Measurements from ENCODE around the gene CDH15.
A peak's percentile ranks its signal among the peaks of the same experiment; 100 is the strongest.

The CDH15 gene

GRCh38 chr16:89167425-89167941 lies 4.1 kb upstream of the CDH15 start:
- peak; percentile 34 for DNase-seq
- no peaks in the 10 kb centered on the region for H3K27me3 ChIP-seq (replicated peaks; ENCODE audit: insufficient read depth, low read length)
- H3K9me2 ChIP-seq (replicated peaks; ENCODE audit: insufficient read depth, low read length) = no peaks in the 10 kb centered on the region
- H3K4me2 ChIP-seq (ENCODE audit: low read depth, low read length) = peak overlapping the region; percentile 52; the same call in 1 of the 2 replicates
- no peaks in the 10 kb centered on the region for H3F3A ChIP-seq (ENCODE audit: insufficient read depth, low read length)
- TF ChIP-seq CTCF (IDR thresholded peaks at IDR 0.05; ENCODE audit: low read length) (peak; percentile 59), EZH2 (optimal IDR thresholded peaks at IDR 0.05; ENCODE audit: low read depth, low read length) (no peak)
- H3K79me2 ChIP-seq (ENCODE audit: low read length) = no peaks in the 10 kb centered on the region
- no peak overlapping the region for H3K9ac ChIP-seq (ENCODE audit: low read length)
- H3K4me3 ChIP-seq (ENCODE audit: low read length) = no peak overlapping the region
- H3K36me3 ChIP-seq (replicated peaks; ENCODE audit: insufficient read depth, low read length) = no peaks in the 10 kb centered on the region
- H3K9me3 ChIP-seq (replicated peaks; ENCODE audit: insufficient read depth, low read length) = no peaks in the 10 kb centered on the region
- no peak overlapping the region for H2AFZ ChIP-seq (ENCODE audit: low read length)
- no peaks in the 10 kb centered on the region for H3K4me1 ChIP-seq (ENCODE audit: low read length)
- no peak overlapping the region for H3K27ac ChIP-seq (ENCODE audit: low read length)
- no peaks in the 10 kb centered on the region for H4K20me1 ChIP-seq (ENCODE audit: insufficient read depth, low read length)

GRCh38 chr16:89168381-89169189 lies 3.0 kb upstream of the CDH15 start:
- no peak for DNase-seq
- no peaks in the 10 kb centered on the region for H3K79me2 ChIP-seq (ENCODE audit: low read length)
- H3K9me2 ChIP-seq (replicated peaks; ENCODE audit: insufficient read depth, low read length) = no peaks in the 10 kb centered on the region
- H4K20me1 ChIP-seq (ENCODE audit: insufficient read depth, low read length) = no peaks in the 10 kb centered on the region
- no peak overlapping the region for H3K4me3 ChIP-seq (ENCODE audit: low read length)
- H3K4me1 ChIP-seq (ENCODE audit: low read length) = no peaks in the 10 kb centered on the region
- no peak overlapping the region for H3K27ac ChIP-seq (ENCODE audit: low read length)
- no peak overlapping the region for H3K4me2 ChIP-seq (ENCODE audit: low read depth, low read length)
- H3K9ac ChIP-seq (ENCODE audit: low read length) = no peak overlapping the region
- H3K9me3 ChIP-seq (replicated peaks; ENCODE audit: insufficient read depth, low read length) = no peaks in the 10 kb centered on the region
- 0 out of 2 replicates have a peak, but pooled peaks cover 2% of the 10 kb centered on the region for H3K27me3 ChIP-seq (replicated peaks; ENCODE audit: insufficient read depth, low read length)
- no peaks in the 10 kb centered on the region for H3K36me3 ChIP-seq (replicated peaks; ENCODE audit: insufficient read depth, low read length)
- H2AFZ ChIP-seq (ENCODE audit: low read length) = no peak overlapping the region
- TF ChIP-seq EZH2 (optimal IDR thresholded peaks at IDR 0.05; ENCODE audit: low read depth, low read length) (no peak), CTCF (IDR thresholded peaks at IDR 0.05; ENCODE audit: low read length) (no peak), EZH2phosphoT487 (IDR thresholded peaks at IDR 0.05; ENCODE audit: low read length) (no peak)
- H3F3A ChIP-seq (ENCODE audit: insufficient read depth, low read length) = no peaks in the 10 kb centered on the region

GRCh38 chr16:89169778-89170177 lies 1.8 kb upstream of the CDH15 start:
- no peak overlapping the region for H3K9ac ChIP-seq (ENCODE audit: low read length)
- H3K4me2 ChIP-seq (ENCODE audit: low read depth, low read length) = no peak overlapping the region
- H3K36me3 ChIP-seq (replicated peaks; ENCODE audit: insufficient read depth, low read length) = no peaks in the 10 kb centered on the region
- H4K20me1 ChIP-seq (ENCODE audit: insufficient read depth, low read length) = no peaks in the 10 kb centered on the region
- no peaks in the 10 kb centered on the region for H3K79me2 ChIP-seq (ENCODE audit: low read length)
- H3K4me1 ChIP-seq (ENCODE audit: low read length) = no peaks in the 10 kb centered on the region
- no peak overlapping the region for H3K4me3 ChIP-seq (ENCODE audit: low read length)
- H3K27ac ChIP-seq (ENCODE audit: low read length) = no peak overlapping the region
- H3K9me3 ChIP-seq (replicated peaks; ENCODE audit: insufficient read depth, low read length) = no peaks in the 10 kb centered on the region
- H3K9me2 ChIP-seq (replicated peaks; ENCODE audit: insufficient read depth, low read length) = no peaks in the 10 kb centered on the region
- H3K27me3 ChIP-seq (replicated peaks; ENCODE audit: insufficient read depth, low read length) = 0 out of 2 replicates have a peak, but pooled peaks cover 7% of the 10 kb centered on the region
- TF ChIP-seq EZH2phosphoT487 (IDR thresholded peaks at IDR 0.05; ENCODE audit: low read length) (no peak), CTCF (IDR thresholded peaks at IDR 0.05; ENCODE audit: low read length) (no peak), EZH2 (optimal IDR thresholded peaks at IDR 0.05; ENCODE audit: low read depth, low read length) (no peak)
- DNase-seq = no peak
- no peaks in the 10 kb centered on the region for H3F3A ChIP-seq (ENCODE audit: insufficient read depth, low read length)
- H2AFZ ChIP-seq (ENCODE audit: low read length) = no peak overlapping the region
